ENCODE data around the gene RNASEL. TPM values are rescaled to one million over a fixed set of nuclear protein-coding genes. Genes with fewer than 3 reads are reported as not detected.
A peak's percentile ranks its signal among the peaks of the same experiment; 100 is the strongest.
"Not testable (repeated sequence)": the region's sequence is repeated elsewhere in the genome, so short reads cannot be mapped to it uniquely, and the experiment has no call there.

RNASEL gene, protein sequence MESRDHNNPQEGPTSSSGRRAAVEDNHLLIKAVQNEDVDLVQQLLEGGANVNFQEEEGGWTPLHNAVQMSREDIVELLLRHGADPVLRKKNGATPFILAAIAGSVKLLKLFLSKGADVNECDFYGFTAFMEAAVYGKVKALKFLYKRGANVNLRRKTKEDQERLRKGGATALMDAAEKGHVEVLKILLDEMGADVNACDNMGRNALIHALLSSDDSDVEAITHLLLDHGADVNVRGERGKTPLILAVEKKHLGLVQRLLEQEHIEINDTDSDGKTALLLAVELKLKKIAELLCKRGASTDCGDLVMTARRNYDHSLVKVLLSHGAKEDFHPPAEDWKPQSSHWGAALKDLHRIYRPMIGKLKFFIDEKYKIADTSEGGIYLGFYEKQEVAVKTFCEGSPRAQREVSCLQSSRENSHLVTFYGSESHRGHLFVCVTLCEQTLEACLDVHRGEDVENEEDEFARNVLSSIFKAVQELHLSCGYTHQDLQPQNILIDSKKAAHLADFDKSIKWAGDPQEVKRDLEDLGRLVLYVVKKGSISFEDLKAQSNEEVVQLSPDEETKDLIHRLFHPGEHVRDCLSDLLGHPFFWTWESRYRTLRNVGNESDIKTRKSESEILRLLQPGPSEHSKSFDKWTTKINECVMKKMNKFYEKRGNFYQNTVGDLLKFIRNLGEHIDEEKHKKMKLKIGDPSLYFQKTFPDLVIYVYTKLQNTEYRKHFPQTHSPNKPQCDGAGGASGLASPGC
- total RNA-seq: 4.1 TPM

DNA sequence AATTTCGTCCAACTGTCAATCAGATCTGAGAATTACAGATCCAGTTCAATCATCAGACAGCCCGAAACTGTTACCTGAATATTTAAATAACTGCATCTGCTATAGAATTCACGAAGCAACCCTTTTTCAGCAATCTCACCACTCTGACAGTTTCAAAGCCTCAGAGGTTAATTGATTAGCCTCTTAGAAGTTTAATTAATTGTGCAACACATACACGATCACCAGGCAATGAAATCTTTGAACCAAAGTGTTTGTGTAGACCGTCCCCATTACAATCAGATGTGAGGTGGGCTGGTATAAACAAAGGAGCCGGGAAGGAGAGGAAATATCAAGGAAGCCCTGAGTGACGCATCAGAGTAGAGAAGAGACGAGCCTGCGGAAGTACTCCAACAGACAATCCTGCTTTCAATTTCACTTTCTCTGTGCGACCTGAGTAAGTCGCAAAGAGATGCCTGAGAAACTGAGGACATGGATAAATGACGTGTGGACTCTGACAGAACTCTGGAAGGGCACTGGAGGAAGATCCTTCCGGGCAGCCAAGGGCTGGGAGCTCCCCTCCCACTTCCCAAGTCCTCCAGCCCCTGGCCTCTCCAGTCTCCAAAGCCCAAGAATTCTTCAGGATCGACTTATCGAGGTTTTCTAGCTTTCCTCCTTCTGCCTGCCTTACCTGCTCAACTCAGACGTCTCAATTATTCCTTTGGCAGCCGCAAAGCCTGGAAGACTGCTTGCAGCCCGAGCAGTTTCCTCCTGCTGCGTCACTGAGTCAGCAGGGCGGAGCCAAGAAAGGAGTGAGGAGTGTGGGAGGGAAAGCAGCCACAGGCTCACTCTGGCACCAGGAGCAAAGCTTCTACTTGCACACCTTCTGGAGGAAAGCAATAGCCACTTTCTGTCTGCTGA, at the start of gene RNASEL:
TSS of gene RNASEL (minus strand) at position 757 of the 897 bp plus-strand sequence. CDS start 2,450 bp downstream, outside the sequence.
- peak; percentile 77 for DNase-seq

DNA sequence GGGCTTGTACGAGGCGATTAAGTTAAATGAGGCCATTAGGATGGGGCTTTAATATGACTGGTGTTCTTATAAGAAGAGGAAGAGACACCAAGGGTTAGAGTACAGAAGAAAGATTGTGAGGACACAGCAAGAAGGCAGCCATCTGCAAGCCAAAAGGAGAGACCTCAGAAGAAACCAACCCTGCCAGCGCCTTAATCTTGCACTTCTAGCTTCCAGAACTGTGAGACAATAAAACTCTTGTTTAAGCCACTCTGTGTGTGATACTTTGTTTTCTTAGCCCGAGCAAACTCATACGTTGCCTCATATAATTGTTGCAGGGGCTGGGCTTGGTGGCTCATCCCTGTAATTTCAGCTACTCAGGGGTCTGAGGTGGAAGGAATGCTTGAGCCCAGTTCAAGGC, 48.7 kb upstream of the RNASEL start:
- DNase-seq: no peak

DNA sequence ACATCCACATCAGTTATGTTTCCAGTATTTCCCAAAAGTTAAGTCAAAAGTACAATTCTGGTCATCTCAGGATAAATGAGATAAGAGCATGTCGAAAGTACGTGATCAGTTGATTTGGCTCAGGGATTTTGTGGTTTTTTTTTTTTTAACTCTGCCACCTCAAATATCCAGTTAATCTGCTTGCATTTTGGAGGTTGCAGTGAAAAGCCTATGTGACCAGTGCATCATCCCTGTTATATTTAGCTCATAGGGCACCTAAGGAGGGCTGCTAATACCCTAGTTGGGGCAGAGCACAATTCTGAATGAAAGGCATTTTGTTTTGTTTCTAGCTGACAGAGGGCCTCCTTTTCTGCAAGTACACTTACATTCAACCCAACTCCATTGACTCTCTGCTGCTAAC, 46.8 kb upstream of the RNASEL start:
- DNase-seq: no peak

DNA sequence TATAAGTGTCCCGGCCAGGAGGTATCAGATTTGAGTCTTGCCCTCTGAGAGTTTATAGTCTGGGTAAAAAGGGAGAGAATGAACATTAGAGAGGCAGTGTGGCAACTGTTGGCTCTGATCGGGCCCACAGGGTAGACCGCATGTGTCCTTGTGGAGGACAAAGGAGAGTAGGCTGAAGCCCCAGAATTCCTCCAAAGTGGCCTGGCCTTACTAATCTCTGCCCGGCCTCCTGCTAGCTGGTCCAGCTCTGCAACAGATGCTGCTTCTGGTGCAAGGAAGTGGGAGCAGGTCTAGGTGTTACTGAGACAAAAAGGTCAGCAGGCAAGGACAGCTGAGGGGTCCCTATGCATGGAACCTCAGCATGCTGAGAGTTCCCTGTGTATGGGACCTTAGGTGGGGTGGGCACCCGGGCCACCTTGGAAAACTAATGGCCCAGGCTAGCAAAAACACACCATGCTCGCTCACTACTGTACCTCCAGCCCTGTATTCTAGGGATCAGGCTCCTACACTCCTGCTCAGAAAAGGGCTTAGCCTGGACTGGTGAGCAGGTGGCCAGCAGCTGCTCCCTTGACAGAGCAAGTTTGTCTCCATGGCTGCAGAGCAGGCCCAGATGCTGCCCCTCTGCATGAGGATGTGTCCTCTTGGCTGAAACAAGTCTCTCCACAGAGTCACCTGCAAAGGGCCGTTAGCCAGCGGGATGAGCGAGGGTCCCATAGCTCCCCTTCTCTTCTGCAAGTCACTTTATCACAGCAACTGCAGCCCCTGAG, 45.4 kb upstream of the RNASEL start:
- no peak for DNase-seq

DNA sequence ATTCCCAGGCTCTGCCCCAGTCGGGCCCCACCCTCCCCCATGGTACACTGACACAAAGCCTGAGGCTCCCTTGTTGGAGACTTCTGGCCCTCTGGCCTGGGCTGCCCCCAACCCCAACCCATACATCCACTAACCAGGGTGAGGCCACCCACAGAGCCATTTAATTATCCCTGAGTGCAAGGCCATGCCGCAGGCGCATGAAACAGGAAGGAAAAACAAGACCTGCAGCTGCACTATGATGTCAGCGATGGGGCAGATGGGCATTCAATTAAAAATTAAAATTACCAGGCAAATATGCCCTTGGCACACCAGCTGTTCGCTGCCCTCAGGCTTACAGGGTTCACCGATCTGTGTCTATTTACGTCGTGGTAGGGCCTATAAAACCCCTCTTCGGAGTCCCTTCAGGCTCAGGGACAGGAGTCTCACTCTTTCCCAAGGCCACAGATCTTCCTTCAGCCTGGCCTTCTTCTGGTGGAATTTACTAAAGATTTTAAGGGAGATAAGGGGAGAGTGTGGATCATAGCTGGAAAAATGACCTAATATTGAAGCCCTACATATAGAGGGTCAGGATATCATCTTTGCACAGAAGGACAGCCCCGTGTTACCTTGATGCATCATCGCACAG, 44.7 kb upstream of the RNASEL start:
- DNase-seq: no peak

DNA sequence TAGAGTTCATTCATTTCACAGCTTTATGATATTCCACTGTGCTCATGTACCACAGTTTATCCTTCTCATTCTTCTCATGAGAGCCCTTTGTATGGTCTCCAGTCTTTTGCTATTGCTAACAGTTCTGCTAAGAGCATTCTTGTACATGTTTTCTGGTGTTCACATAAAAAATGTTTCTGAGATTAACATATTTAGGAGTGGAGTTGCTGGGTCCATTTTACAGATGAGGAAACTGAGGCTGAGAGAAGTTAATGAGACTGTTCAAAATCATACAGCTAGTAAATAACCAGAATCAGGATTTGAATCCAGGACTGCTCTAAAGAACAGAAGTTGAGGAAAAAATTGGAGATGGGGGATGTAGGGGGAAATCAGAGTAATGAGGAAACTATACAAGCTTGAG, 44.0 kb upstream of the RNASEL start:
- DNase-seq: no peak

DNA sequence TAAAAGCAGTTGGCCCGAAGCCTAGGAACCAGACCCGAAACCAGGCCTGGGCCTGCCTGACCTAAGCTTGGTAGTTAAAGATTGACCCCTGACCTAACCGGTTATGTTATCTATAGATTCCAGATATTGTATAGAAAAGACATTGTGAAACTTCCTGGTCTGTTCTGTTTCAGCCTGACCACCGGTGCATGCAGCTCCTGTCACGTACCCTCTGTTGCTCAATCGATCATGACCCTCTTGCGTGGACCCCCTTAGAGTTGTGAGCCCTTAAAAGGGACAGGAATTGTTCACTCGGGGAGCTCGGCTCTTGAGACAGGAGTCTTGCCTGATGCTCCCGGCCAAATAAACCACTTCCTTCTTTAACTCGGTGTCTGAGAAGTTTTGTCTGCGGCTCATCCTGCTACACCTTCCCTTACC, 43.4 kb upstream of the RNASEL start:
- not testable (repeated sequence) for DNase-seq

DNA sequence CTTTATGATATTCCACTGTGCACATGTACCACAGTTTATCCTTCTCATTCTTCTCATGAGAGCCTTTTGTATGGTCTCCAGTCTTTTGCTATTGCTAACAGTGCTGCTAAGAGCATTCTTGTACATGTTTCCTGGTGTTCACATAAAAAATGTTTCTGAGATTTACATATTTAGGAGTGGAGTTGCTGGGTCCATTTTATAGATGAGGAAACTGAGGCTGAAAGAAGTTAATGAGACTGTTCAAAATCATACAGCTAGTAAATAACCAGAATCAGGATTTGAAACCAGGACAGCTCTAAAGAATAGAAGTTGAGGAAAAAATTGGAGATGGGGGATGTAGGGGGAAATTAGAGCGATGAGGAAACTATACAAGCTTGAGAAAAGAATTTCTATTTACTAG, 42.9 kb upstream of the RNASEL start:
- DNase-seq: no peak

DNA sequence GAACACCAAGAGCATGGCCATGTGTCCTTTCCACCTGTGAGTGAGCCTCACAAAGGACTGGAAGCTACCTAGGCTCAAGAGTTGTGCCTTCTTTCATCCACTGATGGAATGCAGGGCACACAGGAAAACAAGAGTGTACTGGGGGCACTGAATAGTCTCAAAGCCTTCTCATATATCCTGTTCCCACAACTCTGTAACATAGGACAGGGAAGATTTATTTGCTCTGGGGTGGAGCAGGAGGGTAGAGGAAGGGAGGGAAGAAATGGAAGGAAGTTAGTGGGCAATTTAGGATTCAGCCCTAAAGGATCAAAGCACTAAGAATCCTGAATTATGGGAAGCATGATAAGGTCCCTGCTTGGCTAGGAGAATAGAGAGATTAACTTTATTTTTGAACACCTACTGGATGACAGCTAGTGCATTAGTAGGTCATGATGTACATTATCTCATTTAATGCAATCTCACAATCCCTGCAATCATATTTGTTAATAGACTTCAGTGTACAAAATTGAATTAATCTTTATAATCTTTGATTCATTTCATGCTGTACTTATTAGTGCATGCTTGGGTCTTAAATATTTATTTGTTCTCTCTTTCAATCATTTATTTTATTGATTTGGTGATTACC, 42.1 kb upstream of the RNASEL start:
- DNase-seq: no peak

DNA sequence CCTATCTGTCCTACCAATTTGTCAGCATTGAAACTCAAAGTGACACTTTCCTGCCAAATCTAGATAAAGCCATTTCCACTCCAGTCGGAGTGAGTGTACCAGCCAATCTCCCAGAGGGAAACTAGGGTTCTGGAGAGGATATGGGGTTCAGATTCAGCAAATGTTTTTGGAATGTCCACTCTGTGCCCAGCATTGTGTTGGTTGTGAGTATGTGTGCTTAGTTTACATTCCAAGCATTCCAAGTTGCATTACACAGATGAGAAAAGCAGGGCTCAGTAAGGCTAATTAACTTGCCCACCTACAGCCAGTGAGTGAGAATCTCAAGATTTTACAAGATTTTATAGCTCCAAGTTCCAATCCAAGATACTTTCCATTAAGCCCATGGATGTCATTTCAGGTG, 41.5 kb upstream of the RNASEL start:
- no peak for DNase-seq

DNA sequence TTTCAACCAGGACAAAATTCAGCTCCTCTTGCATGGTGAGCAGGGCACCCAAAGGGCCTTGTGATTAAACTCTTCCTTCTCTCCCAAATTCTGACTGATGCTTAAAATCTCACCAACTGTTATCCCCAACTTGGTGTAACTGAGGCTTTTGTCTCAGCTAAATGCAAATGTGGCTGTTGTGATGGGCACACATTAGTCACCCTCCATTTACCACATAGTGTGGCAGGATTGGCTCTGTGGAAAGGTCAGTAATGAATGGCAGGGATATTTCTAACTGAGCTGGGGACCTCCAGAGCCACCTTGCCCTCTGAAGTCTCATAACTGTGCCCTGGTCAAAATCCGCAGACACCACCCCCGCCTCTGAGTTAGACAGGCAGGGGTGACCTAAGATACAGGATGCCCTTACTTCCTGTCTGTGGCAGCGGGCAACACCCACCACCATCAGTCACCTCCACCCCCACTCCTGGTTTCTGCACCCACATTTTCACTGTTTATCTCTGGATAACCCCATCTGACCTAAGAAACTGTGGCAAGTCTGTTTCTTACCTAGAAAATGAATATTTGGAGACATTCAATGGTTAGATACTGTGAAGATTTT, 40.5 kb upstream of the RNASEL start:
- no peak for DNase-seq

DNA sequence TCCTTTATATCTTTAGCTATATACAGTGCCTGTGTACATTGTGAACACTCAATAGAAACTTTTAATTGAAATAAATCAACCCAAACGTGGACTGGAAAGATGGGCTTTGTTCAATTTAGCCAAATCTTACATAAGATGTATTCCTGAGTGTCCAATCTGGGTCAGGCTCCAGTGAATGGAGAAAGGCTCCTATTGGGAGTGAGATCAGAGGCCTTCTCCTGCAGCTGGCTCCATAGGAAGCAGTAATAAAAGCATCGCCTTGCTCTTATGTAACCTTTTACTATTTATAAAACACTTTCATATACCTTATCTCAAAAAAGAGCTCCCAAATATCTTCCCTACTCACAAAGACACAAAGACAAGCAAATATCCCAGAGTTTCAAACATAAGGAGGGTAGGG, 40.0 kb upstream of the RNASEL start:
- no peak for DNase-seq

DNA sequence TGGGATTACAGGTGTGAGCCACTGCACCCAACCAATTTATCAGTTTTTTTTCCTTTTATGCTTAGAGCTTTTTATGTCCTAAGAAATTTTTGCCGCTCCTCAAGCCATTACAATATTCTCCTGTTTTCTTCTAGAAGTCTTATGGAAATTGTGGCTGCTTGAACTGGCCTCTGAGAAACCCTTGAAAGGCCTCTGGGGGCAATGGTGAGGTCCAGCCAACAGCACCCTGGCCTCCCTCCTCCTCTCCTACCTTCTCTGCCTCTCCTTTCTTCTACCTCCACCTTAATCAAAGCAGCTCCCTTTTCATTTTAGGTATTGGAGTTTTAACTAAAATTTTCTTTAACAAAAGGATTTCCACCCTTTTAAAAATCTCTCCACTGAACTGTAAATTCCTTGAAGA, 39.6 kb upstream of the RNASEL start:
- DNase-seq: no peak

DNA sequence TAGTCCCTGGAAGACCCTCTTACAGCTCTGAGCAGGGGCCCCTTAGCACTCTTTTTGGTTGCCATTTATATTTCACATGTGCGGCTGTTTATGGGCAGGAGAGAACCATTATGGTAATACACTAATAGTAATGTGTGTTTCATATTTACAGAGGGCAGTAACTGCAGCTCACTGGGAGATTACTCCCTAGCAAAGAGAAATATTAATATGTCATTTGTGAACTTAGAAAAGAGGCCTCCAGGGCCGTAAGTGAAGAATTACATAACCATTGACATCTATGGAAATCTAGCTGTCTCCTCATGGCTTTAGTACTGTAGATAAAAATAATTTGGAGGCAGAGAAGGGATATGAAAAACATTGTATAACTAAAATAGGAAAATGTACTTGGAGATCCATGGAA, 38.6 kb upstream of the RNASEL start:
- no peak for DNase-seq

DNA sequence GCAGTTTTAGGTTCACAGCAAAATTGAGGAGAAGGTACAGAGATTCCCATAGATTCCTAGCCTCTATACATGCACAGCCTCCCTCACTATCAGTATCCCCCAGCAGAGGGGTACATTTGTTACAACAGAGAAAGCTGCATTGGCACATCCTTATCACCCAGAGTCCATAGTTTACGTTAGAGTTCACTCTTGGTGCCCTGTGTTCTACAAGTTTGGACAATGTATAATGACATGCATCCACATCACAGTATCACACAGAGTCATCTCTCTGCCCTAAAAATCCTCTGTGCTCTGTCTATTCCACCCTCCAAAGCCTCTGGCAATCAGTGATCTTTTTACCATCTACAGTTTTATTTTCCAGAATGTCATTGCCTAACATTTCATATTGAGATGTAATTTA, 37.5 kb upstream of the RNASEL start:
- DNase-seq: no peak

DNA sequence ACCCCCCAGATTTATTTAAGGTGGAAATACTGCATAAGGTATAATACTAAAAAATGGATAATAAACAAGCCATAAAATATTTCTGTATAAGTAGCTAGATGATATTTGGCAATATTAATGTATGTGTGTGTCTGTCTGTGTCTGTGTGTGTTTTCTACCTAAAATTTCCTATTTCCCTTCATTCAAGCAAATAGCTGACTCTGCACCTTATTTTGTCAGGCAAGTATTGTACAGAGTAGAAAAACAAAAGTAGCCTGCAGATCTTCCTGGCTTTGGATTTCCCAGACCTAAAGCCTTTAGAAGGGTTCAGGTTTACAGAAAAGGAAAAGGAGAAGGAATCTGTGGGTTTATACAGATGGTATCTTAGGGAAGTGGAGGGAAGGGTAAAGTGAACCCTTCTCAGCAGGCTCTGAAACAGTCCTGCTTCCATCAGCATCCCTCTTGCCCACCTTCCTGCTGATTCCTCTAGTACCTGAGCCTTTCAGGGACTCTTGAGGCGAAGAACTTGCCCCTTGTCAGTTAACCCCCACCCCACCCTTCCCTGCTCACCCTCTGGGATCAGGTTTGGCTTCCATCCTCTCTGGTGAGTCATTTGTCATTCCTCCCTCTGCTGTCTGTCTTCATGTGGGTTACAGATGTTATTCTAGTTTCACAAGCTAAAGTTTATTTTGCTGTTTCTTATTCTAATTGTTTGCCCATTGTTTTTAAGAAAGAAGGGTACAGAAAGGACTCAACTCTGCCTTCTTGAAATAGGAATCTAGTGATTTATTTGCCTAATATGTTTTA, 36.9 kb upstream of the RNASEL start:
- DNase-seq: no peak

DNA sequence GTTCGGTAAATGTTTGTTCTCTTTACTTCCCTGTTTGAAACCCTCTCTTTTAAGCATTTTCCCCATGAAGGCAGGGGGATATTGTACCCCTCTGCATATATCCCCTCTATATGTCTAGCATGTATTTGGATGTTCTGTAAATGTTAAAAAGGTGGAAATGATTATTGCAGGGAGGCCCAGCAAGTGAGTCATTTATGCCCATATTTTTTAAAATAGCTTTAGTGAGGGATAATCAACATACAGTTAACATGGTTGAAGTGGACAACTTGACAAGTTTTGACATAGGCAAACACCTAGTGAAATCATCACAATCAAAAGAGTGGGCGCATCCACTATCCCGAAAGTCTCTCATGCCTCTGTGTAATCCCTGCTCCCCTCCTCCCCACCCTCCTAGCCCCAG, 36.0 kb upstream of the RNASEL start:
- no peak for DNase-seq

DNA sequence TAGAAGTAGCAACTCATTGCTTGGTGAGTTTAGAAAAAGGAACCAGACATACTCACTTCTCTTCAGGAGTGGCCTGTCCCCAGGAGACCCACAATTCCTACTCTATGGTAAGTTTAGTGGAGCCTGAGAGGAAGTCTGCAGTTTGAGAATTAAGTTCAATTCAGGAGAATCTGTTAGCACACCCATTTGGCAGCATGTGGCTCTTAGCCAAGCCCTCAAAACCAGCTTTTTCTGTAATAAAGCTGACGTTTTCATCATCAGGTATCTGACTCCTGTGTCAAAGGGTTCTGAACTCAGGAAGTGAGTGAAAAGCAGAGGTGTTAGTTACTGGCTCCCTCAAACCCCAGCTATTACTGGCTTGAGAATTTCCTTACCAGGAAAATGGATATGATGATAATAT, 35.5 kb upstream of the RNASEL start:
- no peak for DNase-seq

DNA sequence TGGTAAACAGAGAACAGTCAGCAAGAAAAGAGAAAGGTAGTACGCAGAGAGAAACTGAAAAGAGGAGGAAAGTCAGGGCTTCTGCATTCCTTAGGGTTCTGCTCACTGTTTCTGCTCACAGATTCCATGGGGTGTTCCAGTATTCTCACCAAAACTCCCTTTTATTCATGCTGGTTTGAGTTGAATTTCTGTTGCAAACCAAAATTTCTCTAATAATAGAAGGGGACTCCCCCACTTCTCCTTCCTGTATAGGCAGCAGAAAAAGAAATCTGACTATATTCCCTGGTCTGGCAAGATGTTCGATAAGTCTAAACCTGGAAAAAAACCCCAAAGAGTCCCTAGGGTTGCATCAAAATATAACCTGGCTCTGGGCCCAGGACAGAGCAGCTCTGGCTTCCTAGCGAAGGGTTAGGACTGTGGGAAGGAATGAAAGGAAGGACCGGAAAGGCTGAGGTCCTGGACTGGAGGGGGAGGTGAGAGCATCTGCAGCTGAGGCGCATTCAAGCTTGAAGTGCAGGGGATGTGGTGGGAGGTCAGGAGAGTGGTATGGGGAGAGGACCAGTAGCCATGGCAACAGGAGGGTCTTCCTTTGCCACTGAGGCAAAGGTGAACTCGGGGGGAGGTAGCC, 34.0 kb upstream of the RNASEL start:
- DNase-seq: no peak
